Heart left ventricle (tissue), 13 donors: Measurements from ENCODE around the gene MARCHF3.

Source experiments
- CTCF ChIP-seq, 12 donors: fragments of 200-600 bp; sonication (generic) in 4 of 12; IDR thresholded peaks; one replicate each; pipeline versions ENCODE4 v1.5.0 to v1.8.0; 2018 to 2022; ENCODE audit warnings: antibody characterized with exemption in 12 of 12, mild to moderate bottlenecking in 5 of 12
- POLR2A ChIP-seq, 2 donors: fragments of 450-650 bp; IDR thresholded peaks; one replicate each; pipeline ENCODE4 v1.6.1; 2017; ENCODE audit warnings: antibody characterized with exemption in 2 of 2, mild to moderate bottlenecking in 2 of 2, moderate library complexity in 2 of 2
- donor health status: ischemic (EF 13 %, LVEDD 7.1; RV severe dilation, severe dysfunction).
- donor health status: DM: no; HTN: yes; CAD: no.
- donor health status: DM: no; HTN: no; CAD: no.
- donor health status: ischemic (EF 25% LVEDD 6.9; RV normal size, moderate dysfunction).
- donor health status: ischemic (EF 25% LVEDD 5.7; RV mildly dilated, moderate dysfunction).
- donor health status: ischemic (EF 35%, LVEDD 5.7; RV mildly dilated, moderate dysfunction).
- donor health status: nonischemic (EF 11% LVEDD 7.7; RV severe dilation, severe dysfunction).
- donor health status: DM: yes; HTN: yes; CAD: no.
- donor health status: PGD.
- donor health status: ischemic (EF 29% LVEDD 5.4; RV normal size, mild dysfunction).
- donor health status: nonischemic (EF 23%, LVEDD 6.1; RV moderate dilation, normal function).

- TF ChIP-seq POLR2A (IDR thresholded peaks at IDR 0.05) (no peak), CTCF (IDR thresholded peaks at IDR 0.05) (no peak)
These were observed 178.2 kb downstream of the MARCHF3 start for GRCh38 chr5:126852091-126852571.
